Thyroid gland (tissue), 4 donors: Measurements from ENCODE around the gene LCN2.

Experiments
- CTCF ChIP-seq, 6 experiments: fragments of 200-600 bp in 3 of 6; fragments of 450-650 bp in 3 of 6; sonication (generic) in 3 of 6; IDR thresholded peaks; one replicate each; pipeline ENCODE4 v1.5.1; 2016 to 2019; ENCODE audit warnings: antibody characterized with exemption in 6 of 6, mild to moderate bottlenecking in 2 of 6, inconsistent platforms in 1 of 6, moderate library complexity in 1 of 6
- POLR2A ChIP-seq, 2 donors: fragments of 450-650 bp; IDR thresholded peaks; one replicate each; pipeline ENCODE4 v1.6.1; 2017; ENCODE audit warnings: antibody characterized with exemption in 2 of 2, mild to moderate bottlenecking in 2 of 2, moderate library complexity in 1 of 2

DNA sequence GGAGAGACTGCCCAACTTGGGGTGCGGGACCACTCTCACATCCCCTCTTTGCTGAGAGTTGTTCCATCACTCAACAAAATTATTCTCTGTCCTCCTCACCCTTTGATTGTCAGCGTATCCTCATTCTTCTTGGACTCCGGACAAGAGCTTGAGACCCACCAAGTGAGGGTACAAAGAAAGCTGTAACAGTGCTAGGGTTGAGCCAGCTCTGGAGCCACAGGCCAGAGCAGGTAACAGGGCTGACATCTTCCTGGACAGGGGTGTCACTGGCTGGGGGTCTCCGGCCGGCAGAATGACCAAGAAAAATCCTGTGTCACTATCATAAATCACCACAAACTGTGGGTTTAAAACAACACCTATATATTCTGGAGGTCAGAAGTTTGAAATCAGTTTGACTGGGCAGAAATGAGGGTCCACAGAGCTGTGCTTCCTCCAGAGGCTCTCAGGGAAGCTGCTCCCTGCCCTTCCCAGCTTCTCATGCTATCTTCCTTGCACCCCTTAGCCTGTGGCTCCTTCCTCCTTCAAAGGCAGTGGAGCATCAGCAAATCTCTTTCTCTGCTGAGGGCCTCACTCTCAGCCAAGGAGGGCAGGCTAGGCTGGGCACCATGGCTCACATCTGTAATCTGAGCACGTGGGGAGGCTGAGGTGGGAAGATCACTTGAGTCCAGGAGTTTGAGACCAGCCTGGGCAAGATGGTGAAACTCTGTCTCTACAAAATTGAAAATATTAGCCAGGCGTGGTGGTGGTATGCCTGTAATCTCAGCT lies 6.7 kb downstream of the LCN2 start:
- TF ChIP-seq CTCF (IDR thresholded peaks at IDR 0.05) (no peak), POLR2A (IDR thresholded peaks at IDR 0.05) (no peak)
